ENCODE measurements around the gene JAK2. TPM values are rescaled to one million over a fixed set of nuclear protein-coding genes. Genes with fewer than 3 reads are reported as not detected.
"Not testable (repeated sequence)": the region's sequence is repeated elsewhere in the genome, so short reads cannot be mapped to it uniquely, and the experiment has no call there.

JAK2 gene
- total RNA-seq, 1 donor from 2014 or later, result 32.0 TPM

- peaks cover 4% of the 10 kb centered on the region for H3K4me1 Mint-ChIP-seq (ENCODE audit: low read depth)
- intact Hi-C loops (cut with micrococcal nuclease), result no loop called here
- peaks cover 6% of the 10 kb centered on the region for H3K9me3 Mint-ChIP-seq
- no peaks in the 10 kb centered on the region for H3K27me3 Mint-ChIP-seq (ENCODE audit: insufficient read depth)
- DNase-seq (ENCODE audit: low spot score), result no peak
- H3K4me3 Mint-ChIP-seq, result no peak overlapping the region
- peaks cover 61% of the 10 kb centered on the region for H3K36me3 Mint-ChIP-seq (ENCODE audit: low read depth)
- H3K27ac Mint-ChIP-seq, result no peak overlapping the region
These were observed 100.9 kb downstream of the JAK2 start for GRCh38 chr9:5085993-5086392.

GRCh38 chr9:5089737-5090136, 104.7 kb downstream of the JAK2 start:
- no peak for DNase-seq (ENCODE audit: low spot score)
- Mint-ChIP-seq H3K4me3 (no peak overlapping the region), H3K9me3 (peaks cover 6% of the 10 kb centered on the region), H3K27ac (no peak overlapping the region), H3K27me3 (ENCODE audit: insufficient read depth) (no peaks in the 10 kb centered on the region), H3K4me1 (ENCODE audit: low read depth) (no peaks in the 10 kb centered on the region), H3K36me3 (ENCODE audit: low read depth) (peaks cover 39% of the 10 kb centered on the region)
- intact Hi-C loops (cut with micrococcal nuclease), result no loop called here

GRCh38 chr9:5095795-5096194, 110.7 kb downstream of the JAK2 start:
- H3K36me3 Mint-ChIP-seq (ENCODE audit: low read depth), result peaks cover 4% of the 10 kb centered on the region
- peaks cover 3% of the 10 kb centered on the region for H3K9me3 Mint-ChIP-seq
- no peaks in the 10 kb centered on the region for H3K27me3 Mint-ChIP-seq (ENCODE audit: insufficient read depth)
- H3K4me3 Mint-ChIP-seq, result no peak overlapping the region
- intact Hi-C loops (cut with micrococcal nuclease), result no loop called here
- no peaks in the 10 kb centered on the region for H3K4me1 Mint-ChIP-seq (ENCODE audit: low read depth)
- DNase-seq (ENCODE audit: low spot score), result no peak
- H3K27ac Mint-ChIP-seq, result no peak overlapping the region

- intact Hi-C loops (cut with micrococcal nuclease), result no loop called here
- no peaks in the 10 kb centered on the region for H3K4me1 Mint-ChIP-seq (ENCODE audit: low read depth)
- no peak overlapping the region for H3K27ac Mint-ChIP-seq
- no peaks in the 10 kb centered on the region for H3K27me3 Mint-ChIP-seq (ENCODE audit: insufficient read depth)
- peaks cover 35% of the 10 kb centered on the region for H3K36me3 Mint-ChIP-seq (ENCODE audit: low read depth)
- peaks cover 11% of the 10 kb centered on the region for H3K9me3 Mint-ChIP-seq
- DNase-seq (ENCODE audit: low spot score), result no peak
- H3K4me3 Mint-ChIP-seq, result no peak overlapping the region
These were observed 114.4 kb downstream of the JAK2 start for GRCh38 chr9:5099466-5099865.

- H3K27ac Mint-ChIP-seq; H3K27me3 Mint-ChIP-seq (ENCODE audit: insufficient read depth); H3K4me3 Mint-ChIP-seq; DNase-seq (ENCODE audit: low spot score); intact Hi-C loops (cut with micrococcal nuclease); H3K4me1 Mint-ChIP-seq (ENCODE audit: low read depth): not testable (repeated sequence)
- peaks cover 11% of the 10 kb centered on the region for H3K9me3 Mint-ChIP-seq
- H3K36me3 Mint-ChIP-seq (ENCODE audit: low read depth), result peaks cover 48% of the 10 kb centered on the region
These were observed 116.1 kb downstream of the JAK2 start for GRCh38 chr9:5101127-5101526.

GRCh38 chr9:5106517-5106916, 121.4 kb downstream of the JAK2 start:
- DNase-seq (ENCODE audit: low spot score); intact Hi-C loops (cut with micrococcal nuclease); H3K4me3 Mint-ChIP-seq; H3K27ac Mint-ChIP-seq; H3K9me3 Mint-ChIP-seq; H3K27me3 Mint-ChIP-seq (ENCODE audit: insufficient read depth); H3K4me1 Mint-ChIP-seq (ENCODE audit: low read depth): not testable (repeated sequence)
- peaks cover 41% of the 10 kb centered on the region for H3K36me3 Mint-ChIP-seq (ENCODE audit: low read depth)

- Mint-ChIP-seq H3K27ac (no peak overlapping the region), H3K36me3 (ENCODE audit: low read depth) (peaks cover 26% of the 10 kb centered on the region), H3K4me3 (no peak overlapping the region), H3K9me3 (peaks cover 5% of the 10 kb centered on the region), H3K27me3 (ENCODE audit: insufficient read depth) (no peaks in the 10 kb centered on the region), H3K4me1 (ENCODE audit: low read depth) (no peaks in the 10 kb centered on the region)
- intact Hi-C loops (cut with micrococcal nuclease), result no loop called here
- no peak for DNase-seq (ENCODE audit: low spot score)
These were observed 126.0 kb downstream of the JAK2 start for GRCh38 chr9:5110867-5111681.

- peaks cover 5% of the 10 kb centered on the region for H3K9me3 Mint-ChIP-seq
- H3K27ac Mint-ChIP-seq, result no peak overlapping the region
- intact Hi-C loops (cut with micrococcal nuclease), result no loop called here
- H3K4me1 Mint-ChIP-seq (ENCODE audit: low read depth), result no peaks in the 10 kb centered on the region
- H3K36me3 Mint-ChIP-seq (ENCODE audit: low read depth), result peaks cover 23% of the 10 kb centered on the region
- no peak overlapping the region for H3K4me3 Mint-ChIP-seq
- DNase-seq (ENCODE audit: low spot score), result no peak
- no peaks in the 10 kb centered on the region for H3K27me3 Mint-ChIP-seq (ENCODE audit: insufficient read depth)
These were observed 126.6 kb downstream of the JAK2 start for GRCh38 chr9:5111696-5112095.

GRCh38 chr9:5112109-5112592, 127.1 kb downstream of the JAK2 start:
- intact Hi-C loops (cut with micrococcal nuclease), result no loop called here
- no peak for DNase-seq (ENCODE audit: low spot score)
- peaks cover 5% of the 10 kb centered on the region for H3K9me3 Mint-ChIP-seq
- H3K27ac Mint-ChIP-seq, result no peak overlapping the region
- peaks cover 26% of the 10 kb centered on the region for H3K36me3 Mint-ChIP-seq (ENCODE audit: low read depth)
- H3K4me1 Mint-ChIP-seq (ENCODE audit: low read depth), result peaks cover 4% of the 10 kb centered on the region
- H3K27me3 Mint-ChIP-seq (ENCODE audit: insufficient read depth), result no peaks in the 10 kb centered on the region
- H3K4me3 Mint-ChIP-seq, result no peak overlapping the region

GRCh38 chr9:5112646-5113045, 127.6 kb downstream of the JAK2 start:
- H3K4me1 Mint-ChIP-seq (ENCODE audit: low read depth), result peaks cover 5% of the 10 kb centered on the region
- H3K27ac Mint-ChIP-seq, result no peak overlapping the region
- peaks cover 26% of the 10 kb centered on the region for H3K36me3 Mint-ChIP-seq (ENCODE audit: low read depth)
- H3K4me3 Mint-ChIP-seq, result no peak overlapping the region
- intact Hi-C loops (cut with micrococcal nuclease), result no loop called here
- H3K27me3 Mint-ChIP-seq (ENCODE audit: insufficient read depth), result no peaks in the 10 kb centered on the region
- no peak for DNase-seq (ENCODE audit: low spot score)
- peaks cover 5% of the 10 kb centered on the region for H3K9me3 Mint-ChIP-seq

- Mint-ChIP-seq H3K4me3 (no peak overlapping the region), H3K4me1 (ENCODE audit: low read depth) (peaks cover 5% of the 10 kb centered on the region), H3K27ac (no peak overlapping the region), H3K9me3 (peaks cover 5% of the 10 kb centered on the region), H3K36me3 (ENCODE audit: low read depth) (peaks cover 28% of the 10 kb centered on the region), H3K27me3 (ENCODE audit: insufficient read depth) (no peaks in the 10 kb centered on the region)
- intact Hi-C loops (cut with micrococcal nuclease), result no loop called here
- DNase-seq (ENCODE audit: low spot score), result no peak
These were observed 128.5 kb downstream of the JAK2 start for GRCh38 chr9:5113523-5113922.

- no peak for DNase-seq (ENCODE audit: low spot score)
- Mint-ChIP-seq H3K4me3 (no peak overlapping the region), H3K9me3 (peaks cover 5% of the 10 kb centered on the region), H3K36me3 (ENCODE audit: low read depth) (peaks cover 30% of the 10 kb centered on the region), H3K27ac (no peak overlapping the region), H3K4me1 (ENCODE audit: low read depth) (peaks cover 5% of the 10 kb centered on the region), H3K27me3 (ENCODE audit: insufficient read depth) (no peaks in the 10 kb centered on the region)
- intact Hi-C loops (cut with micrococcal nuclease), result no loop called here
These were observed 129.1 kb downstream of the JAK2 start for GRCh38 chr9:5113994-5114748.

GRCh38 chr9:5122116-5122515, 137.0 kb downstream of the JAK2 start:
- Mint-ChIP-seq H3K27me3 (ENCODE audit: insufficient read depth) (no peaks in the 10 kb centered on the region), H3K36me3 (ENCODE audit: low read depth) (peaks cover 33% of the 10 kb centered on the region), H3K27ac (no peak overlapping the region), H3K4me3 (no peak overlapping the region), H3K4me1 (ENCODE audit: low read depth) (peaks cover 1% of the 10 kb centered on the region), H3K9me3 (no peaks in the 10 kb centered on the region)
- intact Hi-C loops (cut with micrococcal nuclease), result no loop called here
- no peak for DNase-seq (ENCODE audit: low spot score)
